H7 (cell line): ENCODE measurements around the gene PRKCH. TPM values are rescaled to one million over a fixed set of nuclear protein-coding genes. Genes with fewer than 3 reads are reported as not detected.
A peak's percentile ranks its signal among the peaks of the same experiment; 100 is the strongest.

Experiments used
- DNase-seq: peaks from one replicate; pipeline ENCODE4 v3.0.0; 2012
- H3K27me3 ChIP-seq: 2 replicates; pipeline ENCODE4 v1.6.0; 2011; ENCODE audit warnings: mild to moderate bottlenecking, low read length; ENCODE audit not compliant: control insufficient read depth, insufficient read depth
- H3K36me3 ChIP-seq: replicated peaks from 2 replicates; pipeline ENCODE4 v1.5.1; 2011; ENCODE audit warnings: low read length; ENCODE audit not compliant: control insufficient read depth, insufficient read depth
- H3K4me3 ChIP-seq: 2 replicates; pipeline ENCODE4 v1.5.1; 2011; ENCODE audit warnings: low read depth, mild to moderate bottlenecking, control low read depth, low read length, moderate library complexity; ENCODE audit not compliant: insufficient read depth
- total RNA-seq: library from RNA; depleted of rRNA; stranded (reverse); fragments of >200 nt; shearing (Covaris generic); gene quantifications from 2 replicates; pipeline ENCODE4 v1.2.3, GENCODE V29; 2014; rRNA removed

The PRKCH gene
- total RNA-seq, result 6.3 and 14.9 TPM in 2 replicates

- no peaks in the 10 kb centered on the region for H3K36me3 ChIP-seq
- H3K4me3 ChIP-seq, result peak within 1 kb of the TSS; percentile 63
- DNase-seq, result peak; percentile 89
- H3K27me3 ChIP-seq, result peaks cover 29% of the 10 kb centered on the region
These were observed at the start of gene PRKCH for GRCh38 chr14:61321385-61322010. Gene PRKCH (plus strand): TSS chr14:61321579. CDS start chr14:61322102, 523 bp downstream.

- H3K27me3 ChIP-seq, result peaks cover 25% of the 10 kb centered on the region
- DNase-seq, result no peak
- H3K4me3 ChIP-seq, result no peak overlapping the region
- H3K36me3 ChIP-seq, result no peaks in the 10 kb centered on the region
These were observed 44.1 kb upstream of the PRKCH start for GRCh38 chr14:61277232-61277631.

- DNase-seq, result no peak
- H3K4me3 ChIP-seq, result no peak overlapping the region
- H3K27me3 ChIP-seq, result peaks cover 25% of the 10 kb centered on the region
- no peaks in the 10 kb centered on the region for H3K36me3 ChIP-seq
These were observed 43.6 kb upstream of the PRKCH start for GRCh38 chr14:61277784-61278183.

GRCh38 chr14:61279082-61279481 is 42.3 kb upstream of the PRKCH start:
- no peak overlapping the region for H3K4me3 ChIP-seq

GRCh38 chr14:61280092-61280525 is 41.3 kb upstream of the PRKCH start:
- no peak for DNase-seq
- Histone ChIP-seq H3K4me3 (peak overlapping the region; percentile 60), H3K27me3 (peaks cover 26% of the 10 kb centered on the region), H3K36me3 (no peaks in the 10 kb centered on the region)

More at GRCh38 chr14:61279082-61279481, 42.3 kb upstream of the PRKCH start:
- H3K36me3 ChIP-seq, result no peaks in the 10 kb centered on the region
- peaks cover 26% of the 10 kb centered on the region for H3K27me3 ChIP-seq
- no peak for DNase-seq

GRCh38 chr14:61280526-61281185 is 40.7 kb upstream of the PRKCH start:
- DNase-seq, result peak; percentile 84
- Histone ChIP-seq H3K36me3 (no peaks in the 10 kb centered on the region), H3K4me3 (peak overlapping the region; percentile 60), H3K27me3 (peaks cover 26% of the 10 kb centered on the region)

GRCh38 chr14:61281186-61281947 is 40.0 kb upstream of the PRKCH start, which contains the start of gene TMEM30B:
Gene TMEM30B (minus strand): TSS chr14:61281338. CDS start chr14:61281147, 191 bp downstream.
- peaks cover 26% of the 10 kb centered on the region for H3K27me3 ChIP-seq
- DNase-seq, result peak; percentile 90
- H3K36me3 ChIP-seq, result no peaks in the 10 kb centered on the region
- H3K4me3 ChIP-seq, result peak within 1 kb of the TSS; percentile 60

GRCh38 chr14:61281948-61282275 is 39.5 kb upstream of the PRKCH start:
- Histone ChIP-seq H3K27me3 (peaks cover 26% of the 10 kb centered on the region), H3K4me3 (no peak overlapping the region; the same call in 1 of the 2 replicates), H3K36me3 (no peaks in the 10 kb centered on the region)
- no peak for DNase-seq

- peaks cover 26% of the 10 kb centered on the region for H3K27me3 ChIP-seq
- no peak for DNase-seq
- H3K36me3 ChIP-seq, result no peaks in the 10 kb centered on the region
These were observed 38.6 kb upstream of the PRKCH start for GRCh38 chr14:61282746-61283145.

GRCh38 chr14:61284001-61284400 is 37.4 kb upstream of the PRKCH start:
- H3K36me3 ChIP-seq, result no peaks in the 10 kb centered on the region
- H3K27me3 ChIP-seq, result peaks cover 26% of the 10 kb centered on the region
- H3K4me3 ChIP-seq, result no peak overlapping the region
- DNase-seq, result no peak

More at GRCh38 chr14:61282746-61283145, 38.6 kb upstream of the PRKCH start:
- H3K4me3 ChIP-seq, result no peak overlapping the region

GRCh38 chr14:61285364-61285763 is 36.0 kb upstream of the PRKCH start:
- DNase-seq, result no peak
- Histone ChIP-seq H3K4me3 (no peak overlapping the region), H3K36me3 (no peaks in the 10 kb centered on the region), H3K27me3 (peaks cover 14% of the 10 kb centered on the region)

GRCh38 chr14:61287196-61287595 is 34.2 kb upstream of the PRKCH start:
- Histone ChIP-seq H3K36me3 (no peaks in the 10 kb centered on the region), H3K4me3 (no peak overlapping the region), H3K27me3 (peaks cover 2% of the 10 kb centered on the region; the same call in 1 of the 2 replicates)
- no peak for DNase-seq

- Histone ChIP-seq H3K27me3 (peaks cover 2% of the 10 kb centered on the region; the same call in 1 of the 2 replicates), H3K4me3 (no peak overlapping the region), H3K36me3 (no peaks in the 10 kb centered on the region)
- DNase-seq, result no peak
These were observed 33.2 kb upstream of the PRKCH start for GRCh38 chr14:61288228-61288627.

GRCh38 chr14:61288720-61289119 is 32.7 kb upstream of the PRKCH start:
- H3K4me3 ChIP-seq, result no peak overlapping the region
- peaks cover 2% of the 10 kb centered on the region; the same call in 1 of the 2 replicates for H3K27me3 ChIP-seq
- no peaks in the 10 kb centered on the region for H3K36me3 ChIP-seq
- DNase-seq, result no peak
